T-helper 2 cell treated with Interferon-gamma antibody and Interleukin-4, amounts not matched to agents 5 μg/mL and 100 μg/mL, for 36 hours (primary cell): ENCODE data around the gene C4orf36.

ENCODE experiments used
- DNase-seq: peaks from one replicate; pipeline ENCODE4 v3.0.0; 2021; ENCODE audit warnings: low spot score
- H3K27ac Mint-ChIP-seq: one replicate; pipeline ENCODE4 v1.8.0; 2021; ENCODE audit warnings: mild to moderate bottlenecking, mixed read lengths
- H3K27me3 Mint-ChIP-seq: one replicate; pipeline ENCODE4 v1.8.0; 2021; ENCODE audit warnings: low read depth, mixed read lengths
- H3K36me3 Mint-ChIP-seq: one replicate; pipeline ENCODE4 v1.8.0; 2021; ENCODE audit warnings: low read depth, mixed read lengths
- H3K4me1 Mint-ChIP-seq: one replicate; pipeline ENCODE4 v1.8.0; 2021; ENCODE audit warnings: low read depth, mixed read lengths
- H3K4me3 Mint-ChIP-seq: one replicate; pipeline ENCODE4 v1.8.0; 2022; ENCODE audit warnings: mild to moderate bottlenecking, moderate library complexity, mixed read lengths
- H3K9me3 Mint-ChIP-seq: one replicate; pipeline ENCODE4 v1.8.0; 2021; ENCODE audit warnings: mixed read lengths

C4orf36 gene

GRCh38 chr4:86856896-86857295 is 35.3 kb downstream of the C4orf36 start:
- H3K27me3 Mint-ChIP-seq: no peaks in the 10 kb centered on the region
- no peak for DNase-seq

GRCh38 chr4:86855572-86855971 is 36.6 kb downstream of the C4orf36 start:
- no peaks in the 10 kb centered on the region for H3K9me3 Mint-ChIP-seq
- H3K36me3 Mint-ChIP-seq: no peaks in the 10 kb centered on the region
- no peaks in the 10 kb centered on the region for H3K27me3 Mint-ChIP-seq
- no peak overlapping the region for H3K27ac Mint-ChIP-seq
- DNase-seq: no peak
- no peaks in the 10 kb centered on the region for H3K4me1 Mint-ChIP-seq
- H3K4me3 Mint-ChIP-seq: no peak overlapping the region

More at GRCh38 chr4:86856896-86857295, 35.3 kb downstream of the C4orf36 start:
- Mint-ChIP-seq H3K9me3 (no peaks in the 10 kb centered on the region), H3K4me1 (no peaks in the 10 kb centered on the region), H3K4me3 (no peak overlapping the region), H3K36me3 (no peaks in the 10 kb centered on the region), H3K27ac (no peak overlapping the region)

- H3K9me3 Mint-ChIP-seq: no peaks in the 10 kb centered on the region
Measured at GRCh38 chr4:86853209-86853608, 39.0 kb downstream of the C4orf36 start.

GRCh38 chr4:86848732-86849619 is 43.2 kb downstream of the C4orf36 start, which contains the start of gene SLC10A6:
Gene SLC10A6, minus strand, starts transcription at chr4:86849384. Its CDS starts 269 bp downstream, at chr4:86849115.
- Mint-ChIP-seq H3K4me3 (no peak within 1 kb of the TSS), H3K9me3 (no peaks in the 10 kb centered on the region), H3K36me3 (no peaks in the 10 kb centered on the region), H3K27ac (no peak within 1 kb of the TSS), H3K27me3 (peaks cover 1% of the 10 kb centered on the region), H3K4me1 (no peaks in the 10 kb centered on the region)
- DNase-seq: no peak

More at GRCh38 chr4:86853209-86853608, 39.0 kb downstream of the C4orf36 start:
- H3K4me1 Mint-ChIP-seq: no peaks in the 10 kb centered on the region
- H3K27me3 Mint-ChIP-seq: no peaks in the 10 kb centered on the region
- no peak for DNase-seq
- no peaks in the 10 kb centered on the region for H3K36me3 Mint-ChIP-seq
- no peak overlapping the region for H3K4me3 Mint-ChIP-seq
- no peak overlapping the region for H3K27ac Mint-ChIP-seq

DNA sequence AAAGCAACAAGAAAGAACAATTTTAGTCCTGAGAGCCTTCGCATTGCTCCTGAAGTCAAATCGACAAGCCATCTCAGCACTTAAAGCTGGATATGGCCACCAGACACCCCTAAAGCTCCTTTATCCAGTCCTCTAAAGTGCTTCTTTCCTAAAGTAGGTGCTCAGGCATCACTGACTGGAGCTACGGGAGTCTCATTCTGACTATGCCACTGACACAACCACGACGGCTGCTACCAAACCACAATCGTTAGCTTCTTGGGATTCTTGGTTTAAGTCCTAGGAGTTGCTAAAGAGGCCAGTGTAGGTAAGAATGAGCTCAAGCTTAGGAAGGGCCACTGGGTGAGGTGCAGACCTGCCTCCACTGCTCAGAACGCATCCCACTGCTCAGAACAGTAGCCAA is 44.1 kb downstream of the C4orf36 start:
- H3K27me3 Mint-ChIP-seq: peaks cover 1% of the 10 kb centered on the region
- no peaks in the 10 kb centered on the region for H3K36me3 Mint-ChIP-seq
- H3K9me3 Mint-ChIP-seq: no peaks in the 10 kb centered on the region
- no peak overlapping the region for H3K27ac Mint-ChIP-seq
- no peak for DNase-seq
- no peak overlapping the region for H3K4me3 Mint-ChIP-seq
- no peaks in the 10 kb centered on the region for H3K4me1 Mint-ChIP-seq

GRCh38 chr4:86847571-86847970 is 44.7 kb downstream of the C4orf36 start:
- H3K27ac Mint-ChIP-seq: no peak overlapping the region
- no peaks in the 10 kb centered on the region for H3K36me3 Mint-ChIP-seq
- no peaks in the 10 kb centered on the region for H3K4me1 Mint-ChIP-seq
- DNase-seq: no peak
- no peak overlapping the region for H3K4me3 Mint-ChIP-seq
- H3K9me3 Mint-ChIP-seq: no peaks in the 10 kb centered on the region
- peaks cover 1% of the 10 kb centered on the region for H3K27me3 Mint-ChIP-seq

DNA sequence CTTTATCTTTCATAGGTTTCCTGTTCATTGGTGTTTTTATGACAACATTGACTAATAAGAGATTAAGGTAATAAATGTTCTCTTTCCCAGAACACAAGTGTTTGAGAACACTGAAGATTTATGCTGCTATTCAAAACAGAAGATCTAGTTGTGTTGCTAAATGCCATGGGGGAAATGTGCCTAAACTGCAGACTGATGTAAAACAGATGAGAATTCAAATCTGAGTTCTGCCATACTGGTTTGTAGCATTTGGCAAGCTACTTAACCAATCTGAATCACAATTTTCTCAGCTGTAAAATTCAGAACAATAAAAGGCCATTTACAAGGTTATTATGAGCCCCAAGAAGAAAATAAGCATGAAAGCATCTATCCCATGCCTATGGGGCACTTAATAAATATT is 45.3 kb downstream of the C4orf36 start:
- no peaks in the 10 kb centered on the region for H3K4me1 Mint-ChIP-seq
- H3K36me3 Mint-ChIP-seq: no peaks in the 10 kb centered on the region

DNA sequence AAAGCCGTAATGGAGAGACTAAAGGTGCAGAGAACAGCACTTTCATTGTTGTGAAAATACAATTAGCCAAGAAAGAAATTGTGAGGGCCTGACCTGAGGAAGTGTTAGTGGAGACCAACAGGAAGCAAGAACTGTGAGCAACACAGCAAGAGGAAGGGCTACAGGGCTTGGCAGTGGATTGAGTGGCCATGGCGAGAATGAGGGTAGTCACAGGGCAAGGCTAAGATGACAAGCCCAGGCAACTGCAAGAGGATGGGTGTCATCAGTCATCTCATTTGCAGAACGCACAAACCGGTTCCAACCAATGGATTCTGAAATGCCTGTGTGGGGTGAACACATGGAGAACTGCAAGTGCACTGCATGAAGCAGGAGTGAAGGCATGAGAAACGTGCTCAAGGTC is 46.6 kb downstream of the C4orf36 start:
- no peaks in the 10 kb centered on the region for H3K9me3 Mint-ChIP-seq
- no peak overlapping the region for H3K4me3 Mint-ChIP-seq
- H3K27ac Mint-ChIP-seq: no peak overlapping the region
- H3K36me3 Mint-ChIP-seq: no peaks in the 10 kb centered on the region
- no peaks in the 10 kb centered on the region for H3K4me1 Mint-ChIP-seq
- H3K27me3 Mint-ChIP-seq: peaks cover 5% of the 10 kb centered on the region
- DNase-seq: no peak

More for the DNA sequence above, 45.3 kb downstream of the C4orf36 start:
- Mint-ChIP-seq H3K27ac (no peak overlapping the region), H3K4me3 (no peak overlapping the region), H3K27me3 (peaks cover 1% of the 10 kb centered on the region), H3K9me3 (no peaks in the 10 kb centered on the region)
- DNase-seq: no peak

- H3K4me1 Mint-ChIP-seq: no peaks in the 10 kb centered on the region
- no peak for DNase-seq
- no peaks in the 10 kb centered on the region for H3K9me3 Mint-ChIP-seq
- H3K36me3 Mint-ChIP-seq: no peaks in the 10 kb centered on the region
- peaks cover 7% of the 10 kb centered on the region for H3K27me3 Mint-ChIP-seq
- H3K4me3 Mint-ChIP-seq: no peak overlapping the region
- H3K27ac Mint-ChIP-seq: no peak overlapping the region
Measured at GRCh38 chr4:86841309-86841708, 50.9 kb downstream of the C4orf36 start.

DNA sequence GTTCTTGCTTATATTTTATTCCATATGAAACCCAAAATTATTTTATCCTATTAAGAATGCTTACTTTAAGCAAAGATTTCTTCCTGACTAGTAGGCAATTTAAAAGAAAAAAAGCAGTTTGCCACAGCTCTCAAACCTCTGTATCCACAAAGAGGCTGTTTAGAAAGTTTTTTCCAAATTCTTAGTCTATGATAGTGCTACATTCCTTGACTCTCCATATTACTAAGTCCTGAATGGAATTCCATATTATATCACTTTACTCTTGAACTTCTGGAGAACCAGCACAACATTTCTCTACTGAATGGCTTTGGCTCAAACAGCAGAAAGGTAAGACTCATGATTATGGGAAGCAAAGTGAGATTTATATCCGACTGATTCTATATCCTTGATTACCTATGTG is 51.4 kb downstream of the C4orf36 start:
- Mint-ChIP-seq H3K36me3 (no peaks in the 10 kb centered on the region), H3K27me3 (peaks cover 7% of the 10 kb centered on the region), H3K9me3 (no peaks in the 10 kb centered on the region), H3K4me3 (no peak overlapping the region), H3K27ac (no peak overlapping the region), H3K4me1 (no peaks in the 10 kb centered on the region)
- DNase-seq: no peak

- H3K27me3 Mint-ChIP-seq: peaks cover 6% of the 10 kb centered on the region
- no peaks in the 10 kb centered on the region for H3K9me3 Mint-ChIP-seq
- no peak overlapping the region for H3K27ac Mint-ChIP-seq
- no peaks in the 10 kb centered on the region for H3K36me3 Mint-ChIP-seq
- H3K4me3 Mint-ChIP-seq: no peak overlapping the region
- no peak for DNase-seq
- H3K4me1 Mint-ChIP-seq: no peaks in the 10 kb centered on the region
Measured at GRCh38 chr4:86837691-86838503, 54.3 kb downstream of the C4orf36 start.

- DNase-seq: no peak
Measured at GRCh38 chr4:86835677-86836076, 56.5 kb downstream of the C4orf36 start.

GRCh38 chr4:86834901-86835300 is 57.3 kb downstream of the C4orf36 start:
- H3K27me3 Mint-ChIP-seq: peaks cover 3% of the 10 kb centered on the region
- H3K36me3 Mint-ChIP-seq: no peaks in the 10 kb centered on the region
- no peak overlapping the region for H3K27ac Mint-ChIP-seq
- no peak overlapping the region for H3K4me3 Mint-ChIP-seq
- no peaks in the 10 kb centered on the region for H3K4me1 Mint-ChIP-seq
- DNase-seq: no peak
- H3K9me3 Mint-ChIP-seq: no peaks in the 10 kb centered on the region

More at GRCh38 chr4:86835677-86836076, 56.5 kb downstream of the C4orf36 start:
- Mint-ChIP-seq H3K9me3 (no peaks in the 10 kb centered on the region), H3K27ac (no peak overlapping the region), H3K4me1 (no peaks in the 10 kb centered on the region), H3K4me3 (no peak overlapping the region), H3K36me3 (no peaks in the 10 kb centered on the region), H3K27me3 (peaks cover 3% of the 10 kb centered on the region)

- Mint-ChIP-seq H3K27ac (no peak overlapping the region), H3K4me3 (no peak overlapping the region), H3K36me3 (no peaks in the 10 kb centered on the region), H3K27me3 (peaks cover 3% of the 10 kb centered on the region), H3K4me1 (no peaks in the 10 kb centered on the region), H3K9me3 (no peaks in the 10 kb centered on the region)
- no peak for DNase-seq
Measured at GRCh38 chr4:86833615-86834014, 58.6 kb downstream of the C4orf36 start.
